Calu3 (cell line): ENCODE data around the gene SEPTIN11. TPM values are rescaled to one million over a fixed set of nuclear protein-coding genes. Genes with fewer than 3 reads are reported as not detected.

Experiments
- BruUV-seq: library from RNA; stranded (reverse); fragments of 400-500 nt; replicated peaks from 2 replicates; lab custom pipeline; 2021; lab: Mats Ljungman, UMichigan
- CTCF ChIA-PET: fragments of 300-600 bp; sonication (Branson Sonifier 250); formaldehyde crosslinking; loops from one replicate; lab custom pipeline; 2022; ENCODE audit warnings: antibody characterized with exemption; lab: Charles Lee
- DNase-seq: peaks from one replicate; pipeline ENCODE4 v3.0.0; 2022
- H3K27ac Mint-ChIP-seq: one replicate; pipeline ENCODE4 v1.8.0; 2022; ENCODE audit warnings: mixed read lengths; ENCODE audit not compliant: unreplicated experiment
- H3K27me3 Mint-ChIP-seq: one replicate; pipeline ENCODE4 v1.8.0; 2022; ENCODE audit warnings: mixed read lengths; ENCODE audit not compliant: unreplicated experiment
- H3K36me3 Mint-ChIP-seq: one replicate; pipeline ENCODE4 v1.8.0; 2022; ENCODE audit warnings: mild to moderate bottlenecking, moderate library complexity, mixed read lengths; ENCODE audit not compliant: insufficient read depth, unreplicated experiment
- H3K4me1 Mint-ChIP-seq: one replicate; pipeline ENCODE4 v1.8.0; 2022; ENCODE audit warnings: mild to moderate bottlenecking, low read depth, mixed read lengths; ENCODE audit not compliant: unreplicated experiment
- H3K4me3 Mint-ChIP-seq: one replicate; pipeline ENCODE4 v1.8.0; 2022; ENCODE audit warnings: mild to moderate bottlenecking, low read depth, moderate library complexity, mixed read lengths; ENCODE audit not compliant: unreplicated experiment
- H3K9me3 Mint-ChIP-seq: one replicate; pipeline ENCODE4 v1.8.0; 2022; ENCODE audit warnings: low read depth, mixed read lengths; ENCODE audit not compliant: unreplicated experiment
- CTCF ChIP-seq: fragments of 200-600 bp; IDR thresholded peaks from one replicate; pipeline ENCODE4 v1.8.0; 2022; ENCODE audit warnings: antibody characterized with exemption; ENCODE audit not compliant: unreplicated experiment
- intact Hi-C: fragments of 100-400 bp; cut with micrococcal nuclease; formaldehyde crosslinking; loops from one replicate; pipeline ENCODE4 v1.10.0; 2022; ENCODE audit not compliant: unreplicated experiment
- total RNA-seq: library from RNA; stranded (reverse); gene quantifications from 2 replicates; pipeline ENCODE4 v1.2.3, GENCODE V29; 2022

Gene SEPTIN11
- total RNA-seq, 1 experiment from 2014 or later, result 56.2 TPM

- Mint-ChIP-seq H3K36me3 (no peaks in the 10 kb centered on the region), H3K27ac (no peak overlapping the region), H3K9me3 (no peaks in the 10 kb centered on the region), H3K4me1 (no peaks in the 10 kb centered on the region), H3K27me3 (no peaks in the 10 kb centered on the region), H3K4me3 (no peak overlapping the region)
- no peak for DNase-seq
- BruUV-seq, result no TSS peak
- intact Hi-C loops, result no loop called here
- no peak for TF ChIP-seq CTCF
- CTCF ChIA-PET, result no interaction called here
These were observed 48.8 kb downstream of the SEPTIN11 start for GRCh38 chr4:76998251-76998901.

Other genes with a start within 250 kb of the SEPTIN11 start
- gene SOWAHB, start 51.6 kb upstream of the SEPTIN11 start, total RNA-seq, result 3.7 TPM in 2 replicates
- 102 and 136 TPM in 2 replicates for gene CCNI, start 126.2 kb downstream of the SEPTIN11 start, total RNA-seq
- gene CCNG2, start 207.5 kb downstream of the SEPTIN11 start, total RNA-seq, result 25.2 and 26.1 TPM in 2 replicates